Dermis microvascular lymphatic vessel endothelial cell (primary cell): ENCODE results near the gene TNFRSF25. TPM values are rescaled to one million over a fixed set of nuclear protein-coding genes. Genes with fewer than 3 reads are reported as not detected.
"Not testable (repeated sequence)": the region's sequence is repeated elsewhere in the genome, so short reads cannot be mapped to it uniquely, and the experiment has no call there.

ENCODE experiments used
- DNase-seq, 2 donors: peaks; one replicate each; pipeline versions ENCODE4 v3.0.0 to v3.0.0-alpha.2; 2010; ENCODE audit warnings: low read depth in 2 of 2
- total RNA-seq: library from RNA; depleted of rRNA; stranded (reverse); fragments of >200 nt; gene quantifications from 2 replicates; pipeline ENCODE4 v1.2.1, GENCODE V29; 2014

Gene TNFRSF25
- total RNA-seq, 1 donor from 2014 or later: 5.6 TPM

- DNase-seq: no peak
Measured at GRCh38 chr1:6470132-6471085, 4.4 kb upstream of the TNFRSF25 start.

GRCh38 chr1:6468729-6469461 lies 2.9 kb upstream of the TNFRSF25 start:
- DNase-seq: no peak

- DNase-seq: no peak
Measured at GRCh38 chr1:6467744-6468688, 2.0 kb upstream of the TNFRSF25 start.

- no peak for DNase-seq
Measured at GRCh38 chr1:6467224-6467623, 1.3 kb upstream of the TNFRSF25 start.

- no peak for DNase-seq
Measured at GRCh38 chr1:6466751-6467150, 778 bp upstream of the TNFRSF25 start.

- no peak for DNase-seq
Measured at GRCh38 chr1:6465461-6466005, 440 bp downstream of the TNFRSF25 start.

GRCh38 chr1:6464915-6465314 lies 1.1 kb downstream of the TNFRSF25 start:
- no peak for DNase-seq

- no peak for DNase-seq
Measured at GRCh38 chr1:6464514-6464836, 1.5 kb downstream of the TNFRSF25 start.

GRCh38 chr1:6463120-6463412 lies 2.9 kb downstream of the TNFRSF25 start:
- no peak for DNase-seq

- DNase-seq: no peak
Measured at GRCh38 chr1:6462412-6463119, 3.4 kb downstream of the TNFRSF25 start.

GRCh38 chr1:6461538-6462411 lies 4.2 kb downstream of the TNFRSF25 start:
- DNase-seq: no peak

GRCh38 chr1:6461051-6461530 lies 4.9 kb downstream of the TNFRSF25 start:
- no peak for DNase-seq

GRCh38 chr1:6460301-6461050 lies 5.5 kb downstream of the TNFRSF25 start:
- DNase-seq: no peak

- DNase-seq: no peak
Measured at GRCh38 chr1:6459850-6460265, 6.1 kb downstream of the TNFRSF25 start.

- no peak for DNase-seq
Measured at GRCh38 chr1:6456800-6457466, 9.0 kb downstream of the TNFRSF25 start.

GRCh38 chr1:6455752-6456520 lies 10.0 kb downstream of the TNFRSF25 start:
- not testable (repeated sequence) for DNase-seq
